ENCODE results near the gene ANTKMT.
A peak's percentile ranks its signal among the peaks of the same experiment; 100 is the strongest.
"Not testable (repeated sequence)": the region's sequence is repeated elsewhere in the genome, so short reads cannot be mapped to it uniquely, and the experiment has no call there.

Gene ANTKMT

GRCh38 chr16:711548-712320 lies 9.2 kb upstream of the ANTKMT start:
- no peak overlapping the region for H3K27ac ChIP-seq (ENCODE audit: low read depth, low read length)

DNA sequence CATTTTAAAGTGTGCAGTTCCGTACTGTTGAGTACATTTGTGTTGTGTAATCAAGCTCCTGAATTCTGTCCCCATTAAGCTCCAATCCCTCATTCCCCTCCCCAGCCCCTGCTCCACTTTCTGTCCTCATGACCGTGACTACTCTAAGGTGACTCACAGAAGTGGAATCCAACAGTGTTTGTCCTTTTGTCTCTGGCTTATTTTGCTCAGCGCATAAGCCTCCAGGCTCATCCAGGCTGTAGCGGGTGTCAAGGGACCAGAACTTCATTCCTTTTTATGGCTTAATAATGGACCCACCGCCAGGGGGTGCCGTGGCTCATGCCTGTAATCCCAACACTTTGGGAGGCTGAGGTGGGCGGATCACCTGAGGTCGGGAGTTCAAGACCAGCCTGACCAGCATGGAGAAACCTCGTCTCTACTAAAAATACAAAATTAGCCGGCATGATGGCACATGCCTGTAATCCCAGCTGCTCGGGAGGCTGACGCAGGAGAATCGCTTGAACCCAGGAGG lies 8.2 kb upstream of the ANTKMT start:
- H3K9me3 ChIP-seq (ENCODE audit: insufficient read depth, low read length); H4K20me1 ChIP-seq (ENCODE audit: low read depth, low read length); H3K36me3 ChIP-seq (ENCODE audit: low read length); H3K27ac ChIP-seq (ENCODE audit: low read depth, low read length); H3K27me3 ChIP-seq (ENCODE audit: low read length); H3K4me3 ChIP-seq (ENCODE audit: insufficient read depth, low read length, poor library complexity, severe bottlenecking); H2AFZ ChIP-seq (ENCODE audit: low read depth, low read length, severe bottlenecking); H3K79me2 ChIP-seq (ENCODE audit: insufficient read depth, low read length); H3K9ac ChIP-seq (ENCODE audit: low read length); H3K4me2 ChIP-seq (ENCODE audit: low read depth, low read length, poor library complexity, severe bottlenecking); H3K9me2 ChIP-seq (replicated peaks; ENCODE audit: insufficient read depth, low read length); H3F3A ChIP-seq (ENCODE audit: insufficient read depth): not testable (repeated sequence)
- peak; percentile 24 for TF ChIP-seq CTCF (IDR thresholded peaks at IDR 0.05; ENCODE audit: insufficient read depth, low read length, poor library complexity, severe bottlenecking)

More at GRCh38 chr16:711548-712320, 9.2 kb upstream of the ANTKMT start:
- H3K27me3 ChIP-seq (ENCODE audit: low read length), result no peaks in the 10 kb centered on the region
- no peaks in the 10 kb centered on the region for H3K36me3 ChIP-seq (ENCODE audit: low read length)
- H4K20me1 ChIP-seq (ENCODE audit: low read depth, low read length), result no peaks in the 10 kb centered on the region
- no peaks in the 10 kb centered on the region for H3F3A ChIP-seq (ENCODE audit: insufficient read depth)
- no peak overlapping the region for H2AFZ ChIP-seq (ENCODE audit: low read depth, low read length, severe bottlenecking)
- no peak overlapping the region for H3K4me3 ChIP-seq (ENCODE audit: insufficient read depth, low read length, poor library complexity, severe bottlenecking)
- no peaks in the 10 kb centered on the region for H3K9me3 ChIP-seq (ENCODE audit: insufficient read depth, low read length)
- no peak overlapping the region for H3K4me2 ChIP-seq (ENCODE audit: low read depth, low read length, poor library complexity, severe bottlenecking)
- H3K79me2 ChIP-seq (ENCODE audit: insufficient read depth, low read length), result no peaks in the 10 kb centered on the region
- no peaks in the 10 kb centered on the region for H3K9me2 ChIP-seq (replicated peaks; ENCODE audit: insufficient read depth, low read length)
- no peak overlapping the region for H3K9ac ChIP-seq (ENCODE audit: low read length)
- peak; percentile 85 for TF ChIP-seq CTCF (IDR thresholded peaks at IDR 0.05; ENCODE audit: insufficient read depth, low read length, poor library complexity, severe bottlenecking)
- TF ChIP-seq EZH2phosphoT487 (conservative IDR thresholded peaks at IDR 0.05; ENCODE audit: low read length), result no peak

DNA sequence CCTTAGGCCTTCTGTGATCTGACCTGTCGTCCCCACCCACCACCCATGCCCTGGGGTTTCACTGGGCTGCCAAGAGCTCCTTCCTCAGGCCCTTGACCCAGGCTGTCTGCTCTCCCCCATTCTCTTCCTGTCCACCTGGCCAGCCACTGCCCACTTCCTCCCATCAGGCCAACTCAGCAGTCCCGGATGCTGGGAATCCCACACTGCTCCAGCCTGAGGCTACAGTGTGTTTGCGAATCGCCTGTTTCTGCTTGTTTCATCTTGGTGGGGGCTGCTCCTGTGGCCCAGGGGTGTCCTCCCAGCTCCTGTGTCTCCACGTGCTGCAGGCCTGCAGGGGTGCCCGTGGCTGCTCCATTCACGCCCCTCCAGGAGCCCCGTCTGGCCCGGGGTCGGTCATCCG lies 6.9 kb upstream of the ANTKMT start:
- H3K9ac ChIP-seq (ENCODE audit: low read length), result no peak overlapping the region
- H3K9me3 ChIP-seq (ENCODE audit: insufficient read depth, low read length), result no peaks in the 10 kb centered on the region
- H4K20me1 ChIP-seq (ENCODE audit: low read depth, low read length), result no peaks in the 10 kb centered on the region
- no peak overlapping the region for H2AFZ ChIP-seq (ENCODE audit: low read depth, low read length, severe bottlenecking)
- no peak overlapping the region for H3K4me2 ChIP-seq (ENCODE audit: low read depth, low read length, poor library complexity, severe bottlenecking)
- TF ChIP-seq CTCF (IDR thresholded peaks at IDR 0.05; ENCODE audit: insufficient read depth, low read length, poor library complexity, severe bottlenecking), result no peak
- no peak for TF ChIP-seq EZH2phosphoT487 (conservative IDR thresholded peaks at IDR 0.05; ENCODE audit: low read length)
- H3K27ac ChIP-seq (ENCODE audit: low read depth, low read length), result no peak overlapping the region
- H3K36me3 ChIP-seq (ENCODE audit: low read length), result no peaks in the 10 kb centered on the region
- no peaks in the 10 kb centered on the region for H3K79me2 ChIP-seq (ENCODE audit: insufficient read depth, low read length)
- H3K27me3 ChIP-seq (ENCODE audit: low read length), result no peaks in the 10 kb centered on the region
- H3F3A ChIP-seq (ENCODE audit: insufficient read depth), result no peaks in the 10 kb centered on the region
- H3K9me2 ChIP-seq (replicated peaks; ENCODE audit: insufficient read depth, low read length), result no peaks in the 10 kb centered on the region
- H3K4me3 ChIP-seq (ENCODE audit: insufficient read depth, low read length, poor library complexity, severe bottlenecking), result no peak overlapping the region

Measured in SU-DHL-6 (cell line).